Stimulated activated naive B cell treated with anti-CD40 and anti-IgM and Interleukin-4, amounts not matched to agents 10 μg/mL and 1 μg/mL and 100 μg/mL, for 72 hours (primary cell): ENCODE data around the gene B3GAT1.

ENCODE experiments used
- ATAC-seq, 2 donors: fragments of 150-1000 bp; cut with Tn5 transposase; replicated peaks; 2 replicates each; pipeline ENCODE4 v1.10.0; 2021; ENCODE audit warnings: moderate library complexity in 1 of 2
- DNase-seq: peaks from one replicate; pipeline ENCODE4 v3.0.0; 2021
- H3K27ac Mint-ChIP-seq: one replicate; pipeline ENCODE4 v1.8.0; 2022; ENCODE audit warnings: mild to moderate bottlenecking, mixed read lengths
- H3K27me3 Mint-ChIP-seq, 2 donors: one replicate each; pipeline ENCODE4 v1.8.0; 2022; ENCODE audit warnings: mixed read lengths in 2 of 2
- H3K36me3 Mint-ChIP-seq, 2 donors: one replicate each; pipeline ENCODE4 v1.8.0; 2022; ENCODE audit warnings: mixed read lengths in 2 of 2, mild to moderate bottlenecking in 1 of 2
- H3K4me1 Mint-ChIP-seq, 2 donors: one replicate each; pipeline ENCODE4 v1.8.0; 2022; ENCODE audit warnings: mixed read lengths in 2 of 2, mild to moderate bottlenecking in 1 of 2
- H3K4me3 Mint-ChIP-seq, 2 donors: one replicate each; pipeline ENCODE4 v1.8.0; 2022; ENCODE audit warnings: mild to moderate bottlenecking in 2 of 2, mixed read lengths in 2 of 2, moderate library complexity in 1 of 2
- H3K9me3 Mint-ChIP-seq, 2 donors: one replicate each; pipeline ENCODE4 v1.8.0; 2022; ENCODE audit warnings: mixed read lengths in 2 of 2, mild to moderate bottlenecking in 1 of 2

Gene B3GAT1

GRCh38 chr11:134383576-134384221 lies 28.3 kb downstream of the B3GAT1 start:
- no peak overlapping the region for H3K4me3 Mint-ChIP-seq
- H3K9me3 Mint-ChIP-seq, result no peaks in the 10 kb centered on the region
- H3K4me1 Mint-ChIP-seq, result peaks cover 3 to 5% of the 10 kb centered on the region in 2 donors
- no peak for ATAC-seq
- no peak for DNase-seq
- no peaks in the 10 kb centered on the region for H3K36me3 Mint-ChIP-seq
- H3K27ac Mint-ChIP-seq, result no peak overlapping the region
- peaks cover 10 to 20% of the 10 kb centered on the region in 2 donors for H3K27me3 Mint-ChIP-seq

GRCh38 chr11:134382830-134383229 lies 29.2 kb downstream of the B3GAT1 start:
- Mint-ChIP-seq H3K4me3 (no peak overlapping the region), H3K27me3 (peaks cover 10 to 20% of the 10 kb centered on the region in 2 donors), H3K9me3 (no peaks in the 10 kb centered on the region), H3K36me3 (no peaks in the 10 kb centered on the region), H3K27ac (no peak overlapping the region), H3K4me1 (peaks cover 3 to 5% of the 10 kb centered on the region in 2 donors)
- no peak for ATAC-seq
- no peak for DNase-seq

- Mint-ChIP-seq H3K4me3 (no peak overlapping the region), H3K27me3 (peaks cover 7 to 14% of the 10 kb centered on the region in 2 donors), H3K9me3 (no peaks in the 10 kb centered on the region), H3K4me1 (peaks cover 3 to 5% of the 10 kb centered on the region in 2 donors), H3K27ac (no peak overlapping the region), H3K36me3 (no peaks in the 10 kb centered on the region)
- no peak for ATAC-seq
- DNase-seq, result no peak
These were observed 29.8 kb downstream of the B3GAT1 start for GRCh38 chr11:134382257-134382656.

- no peaks in the 10 kb centered on the region for H3K36me3 Mint-ChIP-seq
- H3K4me1 Mint-ChIP-seq, result no peaks in the 10 kb centered on the region
- no peak overlapping the region for H3K27ac Mint-ChIP-seq
- DNase-seq, result no peak
- H3K27me3 Mint-ChIP-seq, result peaks cover 0 to 6% of the 10 kb centered on the region in 2 donors
- H3K4me3 Mint-ChIP-seq, result no peak overlapping the region
- ATAC-seq, result no peak
- H3K9me3 Mint-ChIP-seq, result no peaks in the 10 kb centered on the region
These were observed 31.3 kb downstream of the B3GAT1 start for GRCh38 chr11:134380785-134381184.

GRCh38 chr11:134380229-134380628 lies 31.8 kb downstream of the B3GAT1 start:
- Mint-ChIP-seq H3K27me3 (peaks cover 0 to 6% of the 10 kb centered on the region in 2 donors), H3K9me3 (no peaks in the 10 kb centered on the region), H3K27ac (no peak overlapping the region), H3K36me3 (no peaks in the 10 kb centered on the region), H3K4me1 (no peaks in the 10 kb centered on the region), H3K4me3 (no peak overlapping the region)
- DNase-seq (no peak), ATAC-seq (no peak)

- Mint-ChIP-seq H3K27me3 (peaks cover 0 to 6% of the 10 kb centered on the region in 2 donors), H3K27ac (no peak overlapping the region), H3K36me3 (no peaks in the 10 kb centered on the region), H3K9me3 (no peaks in the 10 kb centered on the region), H3K4me3 (no peak overlapping the region), H3K4me1 (no peaks in the 10 kb centered on the region)
- ATAC-seq (no peak), DNase-seq (no peak)
These were observed 32.8 kb downstream of the B3GAT1 start for GRCh38 chr11:134379241-134379640.

GRCh38 chr11:134377876-134378275 lies 34.2 kb downstream of the B3GAT1 start:
- Mint-ChIP-seq H3K27me3 (peaks cover 0 to 6% of the 10 kb centered on the region in 2 donors), H3K9me3 (no peaks in the 10 kb centered on the region), H3K36me3 (no peaks in the 10 kb centered on the region), H3K4me3 (no peak overlapping the region), H3K4me1 (no peaks in the 10 kb centered on the region), H3K27ac (no peak overlapping the region)
- no peak for DNase-seq
- ATAC-seq, result no peak

- DNase-seq (no peak), ATAC-seq (no peak)
- Mint-ChIP-seq H3K9me3 (no peaks in the 10 kb centered on the region), H3K4me1 (no peaks in the 10 kb centered on the region), H3K4me3 (no peak overlapping the region), H3K27me3 (peaks cover 0 to 6% of the 10 kb centered on the region in 2 donors), H3K27ac (no peak overlapping the region), H3K36me3 (peaks cover 0 to 3% of the 10 kb centered on the region in 2 donors)
These were observed 35.7 kb downstream of the B3GAT1 start for GRCh38 chr11:134376150-134376921.

GRCh38 chr11:134374891-134375550 lies 37.0 kb downstream of the B3GAT1 start:
- H3K4me3 Mint-ChIP-seq, result no peak overlapping the region
- no peak for DNase-seq
- no peaks in the 10 kb centered on the region for H3K9me3 Mint-ChIP-seq
- no peak overlapping the region for H3K27ac Mint-ChIP-seq
- ATAC-seq, result no peak
- H3K27me3 Mint-ChIP-seq, result no peaks in the 10 kb centered on the region
- H3K4me1 Mint-ChIP-seq, result no peaks in the 10 kb centered on the region
- H3K36me3 Mint-ChIP-seq, result peaks cover 0 to 4% of the 10 kb centered on the region in 2 donors

GRCh38 chr11:134374171-134374570 lies 37.9 kb downstream of the B3GAT1 start:
- H3K36me3 Mint-ChIP-seq, result peaks cover 0 to 4% of the 10 kb centered on the region in 2 donors
- H3K4me3 Mint-ChIP-seq, result no peak overlapping the region
- no peaks in the 10 kb centered on the region for H3K4me1 Mint-ChIP-seq
- H3K9me3 Mint-ChIP-seq, result no peaks in the 10 kb centered on the region
- H3K27ac Mint-ChIP-seq, result no peak overlapping the region
- no peaks in the 10 kb centered on the region for H3K27me3 Mint-ChIP-seq
- DNase-seq (no peak), ATAC-seq (no peak)

- no peak for DNase-seq
- Mint-ChIP-seq H3K9me3 (no peaks in the 10 kb centered on the region), H3K27ac (no peak overlapping the region), H3K27me3 (peaks cover 0 to 2% of the 10 kb centered on the region in 2 donors), H3K4me1 (no peaks in the 10 kb centered on the region), H3K36me3 (peaks cover 0 to 4% of the 10 kb centered on the region in 2 donors), H3K4me3 (no peak overlapping the region)
- no peak for ATAC-seq
These were observed 38.4 kb downstream of the B3GAT1 start for GRCh38 chr11:134373591-134374052.

- ATAC-seq, result no peak
- H3K9me3 Mint-ChIP-seq, result no peaks in the 10 kb centered on the region
- no peak overlapping the region for H3K27ac Mint-ChIP-seq
- no peaks in the 10 kb centered on the region for H3K4me1 Mint-ChIP-seq
- H3K4me3 Mint-ChIP-seq, result no peak overlapping the region
- H3K27me3 Mint-ChIP-seq, result peaks cover 0 to 5% of the 10 kb centered on the region in 2 donors
- no peak for DNase-seq
- H3K36me3 Mint-ChIP-seq, result peaks cover 0 to 4% of the 10 kb centered on the region in 2 donors
These were observed 39.1 kb downstream of the B3GAT1 start for GRCh38 chr11:134372961-134373360.

GRCh38 chr11:134372536-134372935 lies 39.5 kb downstream of the B3GAT1 start:
- no peaks in the 10 kb centered on the region for H3K9me3 Mint-ChIP-seq
- peaks cover 0 to 4% of the 10 kb centered on the region in 2 donors for H3K36me3 Mint-ChIP-seq
- no peaks in the 10 kb centered on the region for H3K4me1 Mint-ChIP-seq
- H3K4me3 Mint-ChIP-seq, result no peak overlapping the region
- no peak overlapping the region for H3K27ac Mint-ChIP-seq
- peaks cover 0 to 5% of the 10 kb centered on the region in 2 donors for H3K27me3 Mint-ChIP-seq
- no peak for DNase-seq
- no peak for ATAC-seq

GRCh38 chr11:134371436-134372185 lies 40.4 kb downstream of the B3GAT1 start:
- Mint-ChIP-seq H3K4me3 (no peak overlapping the region), H3K27me3 (peaks cover 0 to 5% of the 10 kb centered on the region in 2 donors), H3K36me3 (peaks cover 0 to 4% of the 10 kb centered on the region in 2 donors), H3K9me3 (no peaks in the 10 kb centered on the region), H3K4me1 (no peaks in the 10 kb centered on the region), H3K27ac (no peak overlapping the region)
- no peak for ATAC-seq
- no peak for DNase-seq
